Measurements from ENCODE around the gene ANXA9.

ANXA9 gene

DNA sequence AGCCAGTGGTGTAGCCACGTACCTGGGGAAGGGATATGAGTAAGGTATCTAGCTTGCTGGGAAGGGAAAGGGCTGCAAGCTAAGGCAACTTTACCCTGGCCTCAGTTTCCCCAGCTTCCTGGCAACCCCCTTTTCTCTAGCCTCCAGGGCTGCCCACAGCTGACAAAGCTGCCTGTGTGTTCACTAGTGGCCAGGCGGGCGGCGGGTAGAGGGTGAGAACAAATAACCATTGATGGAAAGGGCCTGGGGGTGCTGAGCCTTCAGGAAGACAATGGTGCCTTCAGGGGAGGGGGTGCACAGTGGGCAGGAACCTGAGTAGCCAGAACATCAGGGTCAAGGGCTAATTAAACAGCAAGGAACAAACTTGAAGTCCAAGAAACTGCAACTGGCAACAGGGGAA lies 13.6 kb upstream of the ANXA9 start:
- Mint-ChIP-seq H3K27ac (peak overlapping the region; percentile 47), H3K4me3 (no peak overlapping the region), H3K36me3 (ENCODE audit: low read depth) (peaks cover 50% of the 10 kb centered on the region), H3K27me3 (ENCODE audit: low read depth, poor library complexity) (no peaks in the 10 kb centered on the region), H3K9me3 (no peaks in the 10 kb centered on the region), H3K4me1 (peaks cover 46% of the 10 kb centered on the region)
- TF ChIP-seq, protein P1, sequence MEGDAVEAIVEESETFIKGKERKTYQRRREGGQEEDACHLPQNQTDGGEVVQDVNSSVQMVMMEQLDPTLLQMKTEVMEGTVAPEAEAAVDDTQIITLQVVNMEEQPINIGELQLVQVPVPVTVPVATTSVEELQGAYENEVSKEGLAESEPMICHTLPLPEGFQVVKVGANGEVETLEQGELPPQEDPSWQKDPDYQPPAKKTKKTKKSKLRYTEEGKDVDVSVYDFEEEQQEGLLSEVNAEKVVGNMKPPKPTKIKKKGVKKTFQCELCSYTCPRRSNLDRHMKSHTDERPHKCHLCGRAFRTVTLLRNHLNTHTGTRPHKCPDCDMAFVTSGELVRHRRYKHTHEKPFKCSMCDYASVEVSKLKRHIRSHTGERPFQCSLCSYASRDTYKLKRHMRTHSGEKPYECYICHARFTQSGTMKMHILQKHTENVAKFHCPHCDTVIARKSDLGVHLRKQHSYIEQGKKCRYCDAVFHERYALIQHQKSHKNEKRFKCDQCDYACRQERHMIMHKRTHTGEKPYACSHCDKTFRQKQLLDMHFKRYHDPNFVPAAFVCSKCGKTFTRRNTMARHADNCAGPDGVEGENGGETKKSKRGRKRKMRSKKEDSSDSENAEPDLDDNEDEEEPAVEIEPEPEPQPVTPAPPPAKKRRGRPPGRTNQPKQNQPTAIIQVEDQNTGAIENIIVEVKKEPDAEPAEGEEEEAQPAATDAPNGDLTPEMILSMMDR (IDR thresholded peaks at IDR 0.05) = no peak
- no peak for DNase-seq

- no peaks in the 10 kb centered on the region for H3K27me3 Mint-ChIP-seq (ENCODE audit: low read depth, poor library complexity)
- peaks cover 44% of the 10 kb centered on the region for H3K4me1 Mint-ChIP-seq
- H3K36me3 Mint-ChIP-seq (ENCODE audit: low read depth) = peaks cover 38% of the 10 kb centered on the region
- no peak for DNase-seq
- TF ChIP-seq, protein P1 (IDR thresholded peaks at IDR 0.05) = no peak
- H3K4me3 Mint-ChIP-seq = no peak overlapping the region
- H3K27ac Mint-ChIP-seq = no peak overlapping the region
- no peaks in the 10 kb centered on the region for H3K9me3 Mint-ChIP-seq
These were observed 12.5 kb upstream of the ANXA9 start for GRCh38 chr1:150969626-150970025.

GRCh38 chr1:150970808-150971582 lies 11.1 kb upstream of the ANXA9 start:
- Mint-ChIP-seq H3K27me3 (ENCODE audit: low read depth, poor library complexity) (no peaks in the 10 kb centered on the region), H3K36me3 (ENCODE audit: low read depth) (peaks cover 29% of the 10 kb centered on the region), H3K4me3 (peak overlapping the region; percentile 84), H3K9me3 (no peaks in the 10 kb centered on the region), H3K27ac (peak overlapping the region; percentile 96), H3K4me1 (peaks cover 44% of the 10 kb centered on the region)
- TF ChIP-seq, protein P1 (IDR thresholded peaks at IDR 0.05) = no peak
- peak; percentile 39 for DNase-seq

GRCh38 chr1:150971583-150972416 lies 10.3 kb upstream of the ANXA9 start:
- Mint-ChIP-seq H3K4me1 (peaks cover 48% of the 10 kb centered on the region), H3K4me3 (peak overlapping the region; percentile 84), H3K27me3 (ENCODE audit: low read depth, poor library complexity) (peaks cover under 1% of the 10 kb centered on the region), H3K9me3 (no peaks in the 10 kb centered on the region), H3K27ac (peak overlapping the region; percentile 96), H3K36me3 (ENCODE audit: low read depth) (peaks cover 21% of the 10 kb centered on the region)
- TF ChIP-seq, protein P1 (IDR thresholded peaks at IDR 0.05) = no peak
- no peak for DNase-seq

GRCh38 chr1:150972417-150972940 lies 9.6 kb upstream of the ANXA9 start:
- Mint-ChIP-seq H3K27ac (peak overlapping the region; percentile 93), H3K36me3 (ENCODE audit: low read depth) (peaks cover 14% of the 10 kb centered on the region)

More at GRCh38 chr1:150972417-150972940, 9.6 kb upstream of the ANXA9 start:
- H3K9me3 Mint-ChIP-seq = no peaks in the 10 kb centered on the region
- H3K4me3 Mint-ChIP-seq = peak overlapping the region; percentile 84
- TF ChIP-seq, protein P1 (IDR thresholded peaks at IDR 0.05) = no peak
- DNase-seq = no peak
- H3K4me1 Mint-ChIP-seq = peaks cover 55% of the 10 kb centered on the region
- peaks cover 3% of the 10 kb centered on the region for H3K27me3 Mint-ChIP-seq (ENCODE audit: low read depth, poor library complexity)
